LNCaP clone FGC (cell line): Measurements from ENCODE around the gene ZFP62.
"Not testable (repeated sequence)": the region's sequence is repeated elsewhere in the genome, so short reads cannot be mapped to it uniquely, and the experiment has no call there.

Experiments used
- DNase-seq: peaks from one replicate; pipeline ENCODE4 v3.0.0-alpha.2; 2011; ENCODE audit warnings: low read depth
- H3K4me3 ChIP-seq: 2 replicates; pipeline ENCODE4 v1.5.1; 2011; ENCODE audit warnings: mild to moderate bottlenecking, low read depth, low read length, control low read depth
- TF ChIP-seq, protein P1 (sequence below): IDR thresholded peaks from 2 replicates; pipeline ENCODE4 v1.5.1; 2012; ENCODE audit warnings: mild to moderate bottlenecking; ENCODE audit not compliant: control insufficient read depth, insufficient read depth; ENCODE audit errors: extremely low read depth

Gene ZFP62

DNA sequence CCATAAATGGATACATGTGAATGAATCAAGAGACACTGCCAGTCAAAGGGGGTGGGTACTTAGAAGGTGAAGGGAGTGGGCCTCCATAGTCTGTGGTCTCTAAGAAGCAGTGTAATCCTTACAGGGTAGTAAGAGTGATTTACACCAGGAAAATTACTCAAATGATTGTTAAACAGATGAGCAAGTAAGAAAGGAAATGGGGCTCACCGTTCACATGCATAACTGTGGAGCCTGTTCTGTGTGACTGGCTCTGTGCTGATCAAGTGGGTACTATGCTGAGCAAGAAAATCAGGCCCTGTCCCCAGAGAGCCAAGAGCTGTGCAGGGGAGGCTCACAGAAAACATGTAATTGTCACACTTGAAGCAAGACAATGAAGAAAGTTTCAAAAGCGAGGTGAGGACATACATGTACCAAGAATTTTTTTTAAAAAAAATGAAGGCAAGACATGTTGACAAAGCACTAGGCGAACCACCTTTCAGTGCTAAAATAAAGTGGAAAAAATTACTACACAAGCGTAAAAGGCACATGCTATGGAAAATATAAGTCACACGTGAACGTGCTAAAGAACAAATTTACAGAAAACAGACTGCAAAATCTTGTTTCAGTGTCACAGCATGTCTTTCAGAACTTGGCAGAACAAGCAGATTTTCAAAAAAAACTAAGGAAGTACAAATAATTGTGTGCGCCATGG, 40.4 kb upstream of the ZFP62 start:
- TF ChIP-seq, protein P1, sequence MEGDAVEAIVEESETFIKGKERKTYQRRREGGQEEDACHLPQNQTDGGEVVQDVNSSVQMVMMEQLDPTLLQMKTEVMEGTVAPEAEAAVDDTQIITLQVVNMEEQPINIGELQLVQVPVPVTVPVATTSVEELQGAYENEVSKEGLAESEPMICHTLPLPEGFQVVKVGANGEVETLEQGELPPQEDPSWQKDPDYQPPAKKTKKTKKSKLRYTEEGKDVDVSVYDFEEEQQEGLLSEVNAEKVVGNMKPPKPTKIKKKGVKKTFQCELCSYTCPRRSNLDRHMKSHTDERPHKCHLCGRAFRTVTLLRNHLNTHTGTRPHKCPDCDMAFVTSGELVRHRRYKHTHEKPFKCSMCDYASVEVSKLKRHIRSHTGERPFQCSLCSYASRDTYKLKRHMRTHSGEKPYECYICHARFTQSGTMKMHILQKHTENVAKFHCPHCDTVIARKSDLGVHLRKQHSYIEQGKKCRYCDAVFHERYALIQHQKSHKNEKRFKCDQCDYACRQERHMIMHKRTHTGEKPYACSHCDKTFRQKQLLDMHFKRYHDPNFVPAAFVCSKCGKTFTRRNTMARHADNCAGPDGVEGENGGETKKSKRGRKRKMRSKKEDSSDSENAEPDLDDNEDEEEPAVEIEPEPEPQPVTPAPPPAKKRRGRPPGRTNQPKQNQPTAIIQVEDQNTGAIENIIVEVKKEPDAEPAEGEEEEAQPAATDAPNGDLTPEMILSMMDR: no peak
- H3K4me3 ChIP-seq: no peak overlapping the region
- no peak for DNase-seq

DNA sequence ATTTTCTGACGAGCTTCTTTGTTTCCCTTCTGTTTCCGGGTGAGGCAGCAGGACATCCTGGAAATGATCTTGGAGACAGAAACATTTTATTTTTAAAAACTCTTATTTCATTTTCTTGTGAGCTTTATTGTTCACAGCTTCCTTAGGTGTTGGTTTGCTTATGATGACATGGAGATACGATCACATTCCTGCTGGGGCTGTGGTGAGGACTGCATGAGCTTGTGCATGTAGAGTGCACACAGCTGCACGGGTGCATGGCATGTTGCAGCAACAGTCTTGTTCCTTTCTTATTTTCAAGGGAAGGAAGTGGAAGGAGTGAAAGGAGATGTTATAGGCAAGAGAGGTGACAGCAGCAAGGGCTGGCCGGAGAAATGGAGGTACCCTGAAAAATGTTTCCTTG, 39.1 kb upstream of the ZFP62 start:
- no peak for DNase-seq
- TF ChIP-seq, protein P1: no peak
- no peak overlapping the region for H3K4me3 ChIP-seq

DNA sequence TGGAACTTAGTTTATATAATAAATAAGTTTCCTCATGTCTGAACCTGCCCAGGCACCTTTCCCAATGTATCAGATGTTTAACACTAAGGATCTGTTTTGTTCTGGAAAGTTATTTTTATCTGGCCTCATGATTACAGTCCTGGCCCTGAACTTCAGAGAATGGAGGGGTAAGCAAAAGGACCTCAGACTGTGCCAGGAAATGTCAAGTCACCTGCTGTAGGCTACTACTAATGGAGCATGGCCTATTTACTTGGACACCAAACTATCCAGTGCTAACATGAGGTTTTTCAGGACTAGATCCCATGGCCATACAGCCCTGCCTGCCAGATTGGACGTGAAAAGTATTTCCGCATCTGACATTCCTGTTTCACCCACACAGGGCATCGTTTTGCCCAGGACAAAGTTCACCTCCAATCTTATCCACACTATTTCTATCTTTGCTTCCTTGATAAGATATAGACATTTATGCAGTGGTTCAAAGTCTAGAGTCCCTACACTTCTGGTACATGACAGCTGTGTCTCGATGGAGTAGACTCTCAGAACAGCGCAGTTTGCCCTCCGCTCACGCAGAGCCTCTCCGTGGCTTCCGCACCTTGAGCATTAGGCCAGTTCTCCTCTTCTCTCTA, 37.7 kb upstream of the ZFP62 start, which contains the start of gene BTNL8:
Gene BTNL8 (plus strand): TSS at position 539 of the 626 bp plus-strand sequence. CDS start 152 bp downstream, outside the sequence.
- TF ChIP-seq, protein P1: no peak
- no peak for DNase-seq

DNA sequence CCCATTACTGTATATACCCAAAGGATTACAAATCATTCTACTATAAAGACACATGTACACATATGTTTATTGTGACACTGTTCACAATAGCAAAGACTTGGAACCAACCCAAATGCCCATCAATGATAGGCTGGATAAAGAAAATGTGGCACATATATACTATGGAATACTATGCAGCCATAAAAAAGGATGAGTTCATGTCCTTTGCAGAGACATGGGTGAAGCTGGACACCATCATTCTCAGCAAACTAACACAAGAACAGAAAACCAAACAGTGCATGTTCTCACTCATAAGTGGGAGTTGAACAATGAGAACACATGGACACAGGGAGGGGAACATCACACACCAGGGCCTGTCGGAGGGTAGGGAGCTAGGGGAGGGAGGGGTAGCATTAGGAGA, 34.3 kb upstream of the ZFP62 start:
- H3K4me3 ChIP-seq, DNase-seq: not testable (repeated sequence)

More for the DNA sequence above, 37.7 kb upstream of the ZFP62 start, which contains the start of gene BTNL8:
- H3K4me3 ChIP-seq: no peak within 1 kb of the TSS

DNA sequence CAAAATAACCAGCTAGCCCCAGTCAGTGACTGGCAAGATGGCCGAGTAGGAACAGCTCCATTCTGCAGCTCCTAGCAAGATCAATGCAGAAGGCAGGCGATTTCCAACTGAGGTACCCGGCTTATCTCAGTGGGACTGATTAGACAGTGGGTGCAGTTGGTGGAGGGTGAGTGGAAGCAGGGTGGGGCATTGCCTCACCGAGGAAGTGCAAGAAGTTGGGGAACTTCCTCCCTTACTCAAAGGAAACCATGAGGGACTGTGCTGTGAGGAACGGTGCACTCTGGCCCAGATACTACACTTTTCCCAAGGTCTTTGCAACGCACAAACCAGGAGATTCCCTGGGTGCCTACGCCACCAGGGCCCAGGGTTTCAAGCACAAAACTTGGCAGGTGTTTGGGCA, 28.3 kb upstream of the ZFP62 start:
- no peak overlapping the region for H3K4me3 ChIP-seq
- DNase-seq: no peak
- TF ChIP-seq, protein P1: no peak

DNA sequence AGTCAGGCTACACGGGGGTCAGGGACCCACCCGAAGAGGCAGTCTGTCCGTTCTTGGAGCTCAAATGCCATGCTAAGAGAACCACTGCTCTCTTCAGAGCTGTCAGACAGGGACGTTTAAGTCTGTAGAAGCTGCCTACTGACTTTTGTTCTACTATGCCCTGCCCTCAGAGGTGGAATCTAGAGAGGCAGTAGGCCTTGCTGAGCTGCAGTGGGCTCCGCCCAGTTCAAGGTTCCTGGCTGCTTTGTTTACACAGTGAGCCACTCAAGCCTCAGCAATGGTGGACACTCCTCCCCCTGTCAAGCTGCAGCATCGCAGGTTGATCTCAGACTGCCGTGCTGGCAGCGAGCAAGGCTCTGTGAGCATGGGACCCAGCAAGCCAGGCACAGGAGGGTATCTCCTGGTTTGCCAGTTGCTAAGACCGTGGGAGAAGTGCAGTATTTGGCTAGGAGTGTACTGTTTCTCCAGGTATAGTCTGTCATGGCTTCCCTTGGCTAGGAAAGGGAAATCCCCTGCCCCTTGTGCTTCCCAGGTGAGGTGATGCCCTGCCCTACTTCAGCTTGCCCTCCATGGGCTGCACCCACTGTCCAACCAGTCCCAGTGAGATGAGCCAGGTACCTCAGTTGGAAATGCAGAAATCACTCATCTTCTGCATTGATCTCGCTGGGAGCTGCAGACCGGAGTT, 24.9 kb upstream of the ZFP62 start:
- H3K4me3 ChIP-seq, DNase-seq: not testable (repeated sequence)

DNA sequence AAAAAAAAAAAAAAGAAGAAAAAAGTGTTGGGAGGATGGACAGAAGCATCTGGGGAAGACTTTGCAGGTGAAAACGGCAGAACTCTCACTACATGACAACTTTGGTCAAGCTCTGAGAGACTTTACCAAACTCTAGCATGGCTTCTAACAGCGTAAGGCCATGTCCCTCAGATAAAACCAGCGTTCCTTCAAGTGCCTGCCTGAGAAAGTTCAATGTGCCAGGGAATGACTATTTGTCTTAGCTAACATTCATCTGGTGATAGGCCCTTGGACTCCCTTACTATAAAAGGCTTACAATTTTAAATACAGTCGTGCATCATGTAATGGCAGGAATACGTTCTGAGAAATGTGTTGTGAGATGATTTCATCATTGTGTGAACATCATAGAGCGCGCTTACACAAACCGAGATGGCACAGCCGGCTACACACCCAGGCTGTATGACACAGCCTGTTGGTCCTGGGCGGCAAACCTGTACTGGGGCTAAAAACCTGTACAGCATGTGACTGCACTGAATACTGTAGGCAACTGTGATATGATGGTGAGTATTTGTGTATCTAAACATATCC, 14.9 kb upstream of the ZFP62 start:
- DNase-seq: no peak
- TF ChIP-seq, protein P1: no peak
- H3K4me3 ChIP-seq: no peak overlapping the region
